K562 (cell line): ENCODE measurements around the gene MCU. TPM values are rescaled to one million over a fixed set of nuclear protein-coding genes. Genes with fewer than 3 reads are reported as not detected.

Experiments used
- BCOR ChIP-seq: fragments of 450-650 bp; IDR thresholded peaks from 2 replicates; pipeline ENCODE4 v1.6.1; 2016
- MECOM ChIP-seq: fragments of 250-450 bp; sonication (Bioruptor Pico); IDR thresholded peaks from 2 replicates; pipeline ENCODE4 v1.8.0; 2022; ENCODE audit warnings: inconsistent platforms
- polyA plus RNA-seq, 8 experiments: library from polyadenylated mRNA; depleted of rRNA in 4 of 8; stranded (reverse) in 5 of 8; unstranded in 3 of 8; fragments of >200 nt; fragmentation: Nextera tagmentation in 2 of 8; fragmentation: Illumina TruSeq in 1 of 8; extraction: Ambion mirVana in 2 of 8; extraction: Trizol in 1 of 8; gene quantifications; 2 replicates each; pipeline versions ENCODE4 v1.2.1 to v1.2.3, GENCODE V29; 2011 to 2014; ENCODE audit warnings: inconsistent platforms in 1 of 8, missing spikeins in 1 of 8
- total RNA-seq, 7 experiments: library from RNA; depleted of rRNA in 6 of 7; stranded (reverse); fragments of >200 nt in 6 of 7; fragmentation: Illumina TruSeq in 2 of 7; extraction: Trizol in 2 of 7; gene quantifications; 2 replicates each; pipeline versions ENCODE4 v1.2.1 to v1.2.3, GENCODE V29; 2011 to 2021; ENCODE audit warnings: low replicate concordance in 1 of 7
- TF ChIP-seq, protein P1 (sequence below): fragments of 450-650 bp; IDR thresholded peaks from 2 replicates; pipeline ENCODE4 v1.7.1; 2018; ENCODE audit warnings: mild to moderate bottlenecking, low read depth; ENCODE audit not compliant: partially characterized antibody
- TF ChIP-seq, protein P2 (sequence below), 2 experiments: fragments of 450-650 bp in 1 of 2; IDR thresholded peaks; 2 replicates each; pipeline ENCODE4 v1.6.1; 2011 to 2017; ENCODE audit warnings: low read depth in 2 of 2, antibody characterized with exemption in 1 of 2, borderline replicate concordance in 1 of 2, low read length in 1 of 2, mild to moderate bottlenecking in 1 of 2, mixed read lengths in 1 of 2; ENCODE audit not compliant: control insufficient read depth in 1 of 2
- TF ChIP-seq, protein P3 (sequence below): sonication (generic); formaldehyde crosslinking; IDR thresholded peaks from 2 replicates; pipeline ENCODE4 v1.8.0; 2022; ENCODE audit warnings: missing genetic modification reagents, mild to moderate bottlenecking, borderline replicate concordance
- TF ChIP-seq, protein P4 (sequence below), 3 experiments: IDR thresholded peaks in 2 of 3; conservative IDR thresholded peaks in 1 of 3; 2 replicates each; pipeline ENCODE4 v1.5.1; 2011 to 2012; ENCODE audit warnings: low read length in 3 of 3, mild to moderate bottlenecking in 3 of 3, control low read depth in 2 of 3, improper control_type of control experiment in 1 of 3, inconsistent platforms in 1 of 3, low read depth in 1 of 3, mixed read lengths in 1 of 3, moderate library complexity in 1 of 3; ENCODE audit not compliant: insufficient read depth in 2 of 3
- TF ChIP-seq, protein P5 (sequence below): sonication (generic); formaldehyde crosslinking; IDR thresholded peaks from 2 replicates; pipeline ENCODE4 v1.8.0; 2023; ENCODE audit warnings: mild to moderate bottlenecking, missing genetic modification reagents

Gene MCU
- total and polyA plus RNA-seq, 9 of the 15 experiments (the other 6 are each of a cell fraction or from before 2014, with no cell fraction given): 8.2 to 88.8 (median 21.3) TPM

DNA sequence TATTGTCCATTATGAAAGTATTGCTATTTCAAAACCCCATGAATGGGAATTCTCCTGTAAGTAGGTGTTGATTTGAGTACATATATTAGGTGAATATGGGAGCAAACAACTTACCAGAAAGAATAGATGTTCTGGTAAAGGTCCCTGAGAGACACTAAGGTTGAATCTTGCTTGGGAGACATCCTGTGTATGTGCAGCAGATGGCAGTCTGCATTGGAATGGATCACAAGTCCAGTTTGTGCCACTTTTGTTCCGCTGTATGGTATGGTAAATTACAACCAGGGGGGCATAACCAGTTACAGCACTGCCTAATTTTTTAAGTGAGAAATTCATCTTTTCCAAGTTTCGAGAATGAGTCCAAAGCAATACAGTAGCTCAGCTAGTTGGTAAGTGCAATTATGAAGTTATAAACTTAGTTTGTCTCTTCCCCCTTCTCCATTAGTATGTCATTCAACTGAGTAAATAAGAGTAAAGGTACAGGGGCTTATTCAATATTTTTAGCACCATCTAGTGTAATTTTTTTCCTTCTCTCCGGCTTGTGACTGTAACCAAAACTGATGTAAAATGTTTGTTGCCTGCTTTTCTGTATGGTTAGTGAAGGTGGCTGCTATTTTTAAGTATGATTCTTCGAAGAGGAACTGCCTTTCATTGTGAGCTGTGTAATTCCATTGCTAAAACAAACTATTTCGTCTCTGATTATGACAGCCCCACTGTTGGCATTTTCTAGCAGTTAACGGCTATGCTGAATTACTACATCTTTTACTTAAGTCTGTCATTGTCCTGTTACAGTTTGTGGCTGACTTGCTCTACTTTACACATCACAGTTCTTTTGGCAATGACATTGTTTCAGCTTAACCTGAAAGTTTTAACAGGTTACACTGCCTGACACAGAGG, 2.8 kb downstream of the MCU start (continued):
- TF ChIP-seq BCOR: no peak
- TF ChIP-seq, protein P1, sequence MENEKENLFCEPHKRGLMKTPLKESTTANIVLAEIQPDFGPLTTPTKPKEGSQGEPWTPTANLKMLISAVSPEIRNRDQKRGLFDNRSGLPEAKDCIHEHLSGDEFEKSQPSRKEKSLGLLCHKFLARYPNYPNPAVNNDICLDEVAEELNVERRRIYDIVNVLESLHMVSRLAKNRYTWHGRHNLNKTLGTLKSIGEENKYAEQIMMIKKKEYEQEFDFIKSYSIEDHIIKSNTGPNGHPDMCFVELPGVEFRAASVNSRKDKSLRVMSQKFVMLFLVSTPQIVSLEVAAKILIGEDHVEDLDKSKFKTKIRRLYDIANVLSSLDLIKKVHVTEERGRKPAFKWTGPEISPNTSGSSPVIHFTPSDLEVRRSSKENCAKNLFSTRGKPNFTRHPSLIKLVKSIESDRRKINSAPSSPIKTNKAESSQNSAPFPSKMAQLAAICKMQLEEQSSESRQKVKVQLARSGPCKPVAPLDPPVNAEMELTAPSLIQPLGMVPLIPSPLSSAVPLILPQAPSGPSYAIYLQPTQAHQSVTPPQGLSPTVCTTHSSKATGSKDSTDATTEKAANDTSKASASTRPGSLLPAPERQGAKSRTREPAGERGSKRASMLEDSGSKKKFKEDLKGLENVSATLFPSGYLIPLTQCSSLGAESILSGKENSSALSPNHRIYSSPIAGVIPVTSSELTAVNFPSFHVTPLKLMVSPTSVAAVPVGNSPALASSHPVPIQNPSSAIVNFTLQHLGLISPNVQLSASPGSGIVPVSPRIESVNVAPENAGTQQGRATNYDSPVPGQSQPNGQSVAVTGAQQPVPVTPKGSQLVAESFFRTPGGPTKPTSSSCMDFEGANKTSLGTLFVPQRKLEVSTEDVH: no peak
- TF ChIP-seq, protein P2, sequence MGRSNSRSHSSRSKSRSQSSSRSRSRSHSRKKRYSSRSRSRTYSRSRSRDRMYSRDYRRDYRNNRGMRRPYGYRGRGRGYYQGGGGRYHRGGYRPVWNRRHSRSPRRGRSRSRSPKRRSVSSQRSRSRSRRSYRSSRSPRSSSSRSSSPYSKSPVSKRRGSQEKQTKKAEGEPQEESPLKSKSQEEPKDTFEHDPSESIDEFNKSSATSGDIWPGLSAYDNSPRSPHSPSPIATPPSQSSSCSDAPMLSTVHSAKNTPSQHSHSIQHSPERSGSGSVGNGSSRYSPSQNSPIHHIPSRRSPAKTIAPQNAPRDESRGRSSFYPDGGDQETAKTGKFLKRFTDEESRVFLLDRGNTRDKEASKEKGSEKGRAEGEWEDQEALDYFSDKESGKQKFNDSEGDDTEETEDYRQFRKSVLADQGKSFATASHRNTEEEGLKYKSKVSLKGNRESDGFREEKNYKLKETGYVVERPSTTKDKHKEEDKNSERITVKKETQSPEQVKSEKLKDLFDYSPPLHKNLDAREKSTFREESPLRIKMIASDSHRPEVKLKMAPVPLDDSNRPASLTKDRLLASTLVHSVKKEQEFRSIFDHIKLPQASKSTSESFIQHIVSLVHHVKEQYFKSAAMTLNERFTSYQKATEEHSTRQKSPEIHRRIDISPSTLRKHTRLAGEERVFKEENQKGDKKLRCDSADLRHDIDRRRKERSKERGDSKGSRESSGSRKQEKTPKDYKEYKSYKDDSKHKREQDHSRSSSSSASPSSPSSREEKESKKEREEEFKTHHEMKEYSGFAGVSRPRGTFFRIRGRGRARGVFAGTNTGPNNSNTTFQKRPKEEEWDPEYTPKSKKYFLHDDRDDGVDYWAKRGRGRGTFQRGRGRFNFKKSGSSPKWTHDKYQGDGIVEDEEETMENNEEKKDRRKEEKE (IDR thresholded peaks at IDR 0.05; ENCODE audit: borderline replicate concordance in 1 of 2, control insufficient read depth in 1 of 2, low read depth in 2 of 2, low read length in 1 of 2): no peak
- TF ChIP-seq MECOM (CRISPR knock-in tag): peak; percentile 4; the same call in 1 of the 2 replicates
- TF ChIP-seq, protein P3, sequence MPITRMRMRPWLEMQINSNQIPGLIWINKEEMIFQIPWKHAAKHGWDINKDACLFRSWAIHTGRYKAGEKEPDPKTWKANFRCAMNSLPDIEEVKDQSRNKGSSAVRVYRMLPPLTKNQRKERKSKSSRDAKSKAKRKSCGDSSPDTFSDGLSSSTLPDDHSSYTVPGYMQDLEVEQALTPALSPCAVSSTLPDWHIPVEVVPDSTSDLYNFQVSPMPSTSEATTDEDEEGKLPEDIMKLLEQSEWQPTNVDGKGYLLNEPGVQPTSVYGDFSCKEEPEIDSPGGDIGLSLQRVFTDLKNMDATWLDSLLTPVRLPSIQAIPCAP: no peak
- TF ChIP-seq, protein P4, sequence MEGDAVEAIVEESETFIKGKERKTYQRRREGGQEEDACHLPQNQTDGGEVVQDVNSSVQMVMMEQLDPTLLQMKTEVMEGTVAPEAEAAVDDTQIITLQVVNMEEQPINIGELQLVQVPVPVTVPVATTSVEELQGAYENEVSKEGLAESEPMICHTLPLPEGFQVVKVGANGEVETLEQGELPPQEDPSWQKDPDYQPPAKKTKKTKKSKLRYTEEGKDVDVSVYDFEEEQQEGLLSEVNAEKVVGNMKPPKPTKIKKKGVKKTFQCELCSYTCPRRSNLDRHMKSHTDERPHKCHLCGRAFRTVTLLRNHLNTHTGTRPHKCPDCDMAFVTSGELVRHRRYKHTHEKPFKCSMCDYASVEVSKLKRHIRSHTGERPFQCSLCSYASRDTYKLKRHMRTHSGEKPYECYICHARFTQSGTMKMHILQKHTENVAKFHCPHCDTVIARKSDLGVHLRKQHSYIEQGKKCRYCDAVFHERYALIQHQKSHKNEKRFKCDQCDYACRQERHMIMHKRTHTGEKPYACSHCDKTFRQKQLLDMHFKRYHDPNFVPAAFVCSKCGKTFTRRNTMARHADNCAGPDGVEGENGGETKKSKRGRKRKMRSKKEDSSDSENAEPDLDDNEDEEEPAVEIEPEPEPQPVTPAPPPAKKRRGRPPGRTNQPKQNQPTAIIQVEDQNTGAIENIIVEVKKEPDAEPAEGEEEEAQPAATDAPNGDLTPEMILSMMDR (IDR thresholded peaks at IDR 0.05 in 2 of 3, conservative IDR thresholded peaks at IDR 0.05 in 1 of 3; ENCODE audit: insufficient read depth in 2 of 3, low read depth in 1 of 3, low read length in 3 of 3): peak; percentile 28 to 58 (median 40); a peak in 3 of 6 replicates
- TF ChIP-seq, protein P5, sequence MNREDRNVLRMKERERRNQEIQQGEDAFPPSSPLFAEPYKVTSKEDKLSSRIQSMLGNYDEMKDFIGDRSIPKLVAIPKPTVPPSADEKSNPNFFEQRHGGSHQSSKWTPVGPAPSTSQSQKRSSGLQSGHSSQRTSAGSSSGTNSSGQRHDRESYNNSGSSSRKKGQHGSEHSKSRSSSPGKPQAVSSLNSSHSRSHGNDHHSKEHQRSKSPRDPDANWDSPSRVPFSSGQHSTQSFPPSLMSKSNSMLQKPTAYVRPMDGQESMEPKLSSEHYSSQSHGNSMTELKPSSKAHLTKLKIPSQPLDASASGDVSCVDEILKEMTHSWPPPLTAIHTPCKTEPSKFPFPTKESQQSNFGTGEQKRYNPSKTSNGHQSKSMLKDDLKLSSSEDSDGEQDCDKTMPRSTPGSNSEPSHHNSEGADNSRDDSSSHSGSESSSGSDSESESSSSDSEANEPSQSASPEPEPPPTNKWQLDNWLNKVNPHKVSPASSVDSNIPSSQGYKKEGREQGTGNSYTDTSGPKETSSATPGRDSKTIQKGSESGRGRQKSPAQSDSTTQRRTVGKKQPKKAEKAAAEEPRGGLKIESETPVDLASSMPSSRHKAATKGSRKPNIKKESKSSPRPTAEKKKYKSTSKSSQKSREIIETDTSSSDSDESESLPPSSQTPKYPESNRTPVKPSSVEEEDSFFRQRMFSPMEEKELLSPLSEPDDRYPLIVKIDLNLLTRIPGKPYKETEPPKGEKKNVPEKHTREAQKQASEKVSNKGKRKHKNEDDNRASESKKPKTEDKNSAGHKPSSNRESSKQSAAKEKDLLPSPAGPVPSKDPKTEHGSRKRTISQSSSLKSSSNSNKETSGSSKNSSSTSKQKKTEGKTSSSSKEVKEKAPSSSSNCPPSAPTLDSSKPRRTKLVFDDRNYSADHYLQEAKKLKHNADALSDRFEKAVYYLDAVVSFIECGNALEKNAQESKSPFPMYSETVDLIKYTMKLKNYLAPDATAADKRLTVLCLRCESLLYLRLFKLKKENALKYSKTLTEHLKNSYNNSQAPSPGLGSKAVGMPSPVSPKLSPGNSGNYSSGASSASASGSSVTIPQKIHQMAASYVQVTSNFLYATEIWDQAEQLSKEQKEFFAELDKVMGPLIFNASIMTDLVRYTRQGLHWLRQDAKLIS (CRISPR knock-in tag): 0 out of 2 replicates have a peak, but pooled peaks have one; percentile 40
